ENCODE results near the gene TMEM132C.

DNA sequence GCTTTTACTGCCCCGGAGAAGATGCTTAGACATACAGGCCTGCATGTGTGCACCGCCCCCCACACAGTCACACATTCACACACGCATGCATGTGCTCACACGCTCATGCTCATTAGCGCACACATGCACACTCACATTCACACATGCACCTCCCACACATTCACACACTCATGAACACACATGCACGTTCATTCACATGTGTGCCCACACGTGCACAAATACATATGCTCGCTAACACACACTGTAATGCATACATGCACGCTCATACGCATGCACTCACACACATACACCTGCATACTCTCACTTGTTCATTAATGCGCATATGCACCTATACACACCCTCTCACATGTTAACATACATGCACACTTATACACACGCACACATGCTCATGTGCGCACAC is 21.9 kb downstream of the TMEM132C start:
- TF ChIP-seq POLR2AphosphoS5 (IDR thresholded peaks at IDR 0.05; ENCODE audit: low read depth, low read length) (no peak), POLR2A (IDR thresholded peaks at IDR 0.05; ENCODE audit: low read depth, low read length) (no peak)
